HepG2 (cell line): ENCODE results near the gene SUN5. TPM values are rescaled to one million over a fixed set of nuclear protein-coding genes. Genes with fewer than 3 reads are reported as not detected.
A peak's percentile ranks its signal among the peaks of the same experiment; 100 is the strongest.

Experiments
- ATAC-seq: fragments of 200-7000 bp; cut with Tn5 transposase; 3 replicates; pipeline ENCODE4 v1.9.1; 2020; ENCODE audit warnings: mild to moderate bottlenecking, moderate library complexity
- BruUV-seq: library from RNA; stranded (reverse); fragments of 400-500 nt; replicated peaks from 2 replicates; lab custom pipeline; 2021; lab: Mats Ljungman, UMichigan
- CTCF ChIA-PET: fragments of 300-600 bp; formaldehyde crosslinking; extraction: SDS; loops from one replicate; lab custom pipeline; 2021; ENCODE audit warnings: low total read pairs, inconsistent platforms, low intra/inter-chr PET ratio; lab: Yijun Ruan, JAX
- POLR2A ChIA-PET: fragments of 350-600 bp; sonication (Branson Sonifier 250); formaldehyde crosslinking; loops from one replicate; lab custom pipeline; 2020; ENCODE audit warnings: antibody characterized with exemption, inconsistent platforms; lab: Yijun Ruan, JAX
- DNase-seq: peaks from one replicate; pipeline ENCODE4 v3.0.0-alpha.2; 2015; ENCODE audit warnings: low spot score
- FAIRE-seq: peaks from 3 replicates; lab custom pipeline; 2011; peaks lifted over from hg19 to GRCh38; lab: Jason Lieb, UNC
- H2AFZ ChIP-seq: one replicate; pipeline ENCODE4 v1.6.1; 2011; ENCODE audit warnings: low read length, inconsistent platforms
- H3K27ac ChIP-seq: fragments of 300-600 bp; 3 replicates; pipeline ENCODE4 v1.8.0; 2011; ENCODE audit warnings: mixed run types, mild to moderate bottlenecking, mixed read lengths, low read length, inconsistent platforms; ENCODE audit not compliant: insufficient read depth; ENCODE audit errors: extremely low read length
- H3K27me3 ChIP-seq, 2 experiments: fragments of 200-600 bp in 1 of 2; 2 replicates in 1 of 2; 3 replicates in 1 of 2; pipeline versions ENCODE4 v1.6.0 to v1.8.0; 2011; ENCODE audit warnings: low read length in 2 of 2, mild to moderate bottlenecking in 2 of 2, moderate library complexity in 2 of 2, inconsistent platforms in 1 of 2; ENCODE audit not compliant: insufficient read depth in 2 of 2, control insufficient read depth in 1 of 2
- H3K36me3 ChIP-seq, 2 experiments: fragments of 200-600 bp in 1 of 2; replicated peaks in 1 of 2; 2 replicates in 1 of 2; 3 replicates in 1 of 2; pipeline versions ENCODE4 v1.5.1 to v1.8.0; 2011; ENCODE audit warnings: low read length in 2 of 2, inconsistent platforms in 1 of 2; ENCODE audit not compliant: insufficient read depth in 2 of 2, control insufficient read depth in 1 of 2
- H3K4me1 ChIP-seq: 2 replicates; pipeline ENCODE4 v1.5.1; 2012; ENCODE audit warnings: low read length, inconsistent platforms; ENCODE audit not compliant: insufficient read depth
- H3K4me2 ChIP-seq: 2 replicates; pipeline ENCODE4 v1.6.0; 2011; ENCODE audit warnings: low read depth, low read length, inconsistent platforms
- H3K4me3 ChIP-seq, 3 experiments: fragments of 200-600 bp in 1 of 3; sonication (generic), shearing (Covaris generic) in 1 of 3; replicated peaks in 1 of 3; 2 replicates each; pipeline ENCODE4 v1.5.1; 2011 to 2016; ENCODE audit warnings: low read length in 3 of 3, inconsistent platforms in 2 of 3, low read depth in 2 of 3, mild to moderate bottlenecking in 2 of 3, control low read depth in 1 of 3, mixed read lengths in 1 of 3; ENCODE audit not compliant: insufficient read depth in 1 of 3
- H3K79me2 ChIP-seq: one replicate; pipeline ENCODE4 v1.6.1; 2011; ENCODE audit warnings: low read length, inconsistent platforms; ENCODE audit not compliant: insufficient read depth
- H3K9ac ChIP-seq: 2 replicates; pipeline ENCODE4 v1.6.0; 2011; ENCODE audit warnings: mild to moderate bottlenecking, low read depth, low read length, inconsistent platforms; ENCODE audit not compliant: insufficient read depth
- H3K9me3 ChIP-seq: 2 replicates; pipeline ENCODE4 v1.5.1; 2012; ENCODE audit warnings: mild to moderate bottlenecking, low read length
- H4K20me1 ChIP-seq: 2 replicates; pipeline ENCODE4 v1.6.0; 2011; ENCODE audit warnings: inconsistent platforms, mild to moderate bottlenecking, low read length, moderate library complexity; ENCODE audit not compliant: insufficient read depth
- AGO2 ChIP-seq: fragments of 200-400 bp; formaldehyde crosslinking; optimal IDR thresholded peaks from 2 replicates; pipeline ENCODE3; 2017; ENCODE audit warnings: mild to moderate bottlenecking, low read depth, low read length, moderate library complexity
- ATM ChIP-seq: fragments of 450-650 bp; IDR thresholded peaks from 2 replicates; pipeline ENCODE4 v1.7.1; 2017; ENCODE audit warnings: mild to moderate bottlenecking, borderline replicate concordance
- ATRX ChIP-seq: sonication (generic); formaldehyde crosslinking; IDR thresholded peaks from 2 replicates; pipeline ENCODE4 v1.4.0; 2020; ENCODE audit warnings: missing genetic modification reagents, borderline replicate concordance
- MED1 ChIP-seq: sonication (generic); formaldehyde crosslinking; IDR thresholded peaks from 2 replicates; pipeline ENCODE4 v1.4.0; 2020; ENCODE audit warnings: missing genetic modification reagents
- NONO ChIP-seq, 2 experiments: fragments of 450-650 bp in 1 of 2; sonication (generic) in 1 of 2; formaldehyde crosslinking in 1 of 2; IDR thresholded peaks in 1 of 2; conservative IDR thresholded peaks in 1 of 2; 2 replicates each; pipeline versions ENCODE4 v1.6.1 to v1.8.0; 2017 to 2022; ENCODE audit warnings: mild to moderate bottlenecking in 1 of 2, missing genetic modification reagents in 1 of 2, moderate library complexity in 1 of 2
- PHB2 ChIP-seq: fragments of 450-650 bp; IDR thresholded peaks from 2 replicates; pipeline ENCODE4 v1.6.1; 2018; ENCODE audit not compliant: partially characterized antibody
- RARA ChIP-seq: IDR thresholded peaks from 2 replicates; pipeline ENCODE4 v1.6.1; 2016; ENCODE audit warnings: missing genetic modification reagents, missing compliant biosample characterization
- SOX6 ChIP-seq, 2 experiments: fragments of 450-650 bp in 1 of 2; sonication (generic) in 1 of 2; formaldehyde crosslinking in 1 of 2; IDR thresholded peaks; 2 replicates each; pipeline versions ENCODE4 v1.4.0 to v1.6.1; 2017 to 2020; ENCODE audit warnings: antibody characterized with exemption in 1 of 2, mild to moderate bottlenecking in 1 of 2, missing genetic modification reagents in 1 of 2
- TARDBP ChIP-seq: sonication (generic); formaldehyde crosslinking; IDR thresholded peaks from 2 replicates; pipeline ENCODE4 v1.8.0; 2022; ENCODE audit warnings: mild to moderate bottlenecking, missing genetic modification reagents
- ZNF589 ChIP-seq: sonication (generic); formaldehyde crosslinking; conservative IDR thresholded peaks from 2 replicates; pipeline ENCODE4 v1.8.0; 2022; ENCODE audit warnings: mild to moderate bottlenecking, moderate library complexity, missing genetic modification reagents
- WGBS: methylation state at CpG from one replicate; pipeline ENCODE4 v1.1.6; 2017; ENCODE audit warnings: low lambda C conversion rate; 5-methylcytosine and 5-hydroxymethylcytosine counted together
- in situ Hi-C: cut with HindIII; loops from 2 replicates; pipeline ENCODE4 v1.10.0; 2017; ENCODE audit warnings: low pct_unique_long_range_greater_than_20kb; ENCODE audit not compliant: extremely low pct_ligation_motif_present
- intact Hi-C: fragments of 100-400 bp; cut with micrococcal nuclease; formaldehyde crosslinking; loops from one replicate; pipeline ENCODE4 v1.10.0; 2022; ENCODE audit not compliant: unreplicated experiment
- polyA plus RNA-seq, 8 experiments: library from polyadenylated mRNA; depleted of rRNA in 3 of 8; stranded (reverse) in 7 of 8; unstranded in 1 of 8; fragments of >200 nt; fragmentation: Illumina TruSeq in 4 of 8; extraction: Trizol in 4 of 8; gene quantifications; 2 replicates each; pipeline versions ENCODE4 v1.2.1 to v1.2.3, GENCODE V29; 2011 to 2016; ENCODE audit warnings: low read depth in 4 of 8, missing spikeins in 1 of 8, mixed read lengths in 1 of 8; ENCODE audit not compliant: insufficient read depth in 1 of 8
- total RNA-seq, 5 experiments: library from RNA; depleted of rRNA; stranded (reverse); fragments of >200 nt; fragmentation: Illumina TruSeq; extraction: Trizol; gene quantifications; 2 replicates each; pipeline ENCODE4 v1.2.3, GENCODE V29; 2016; ENCODE audit warnings: low read depth in 1 of 5
- TF ChIP-seq, protein P1 (sequence below): sonication (generic); formaldehyde crosslinking; IDR thresholded peaks from 2 replicates; pipeline ENCODE4 v1.9.0; 2021; ENCODE audit warnings: missing genetic modification reagents, borderline replicate concordance
- TF ChIP-seq, protein P2 (sequence below): sonication (generic); formaldehyde crosslinking; IDR thresholded peaks from 2 replicates; pipeline ENCODE4 v1.4.0; 2020; ENCODE audit warnings: missing genetic modification reagents
- TF ChIP-seq, protein P3 (sequence below): sonication (generic); formaldehyde crosslinking; IDR thresholded peaks from 2 replicates; pipeline ENCODE4 v1.4.0; 2020; ENCODE audit warnings: missing genetic modification reagents, borderline replicate concordance

SUN5 gene
- total and polyA plus RNA-seq, 2 of the 13 experiments (the other 11 are each of a cell fraction or from before 2014, with no cell fraction given), result not detected

DNA sequence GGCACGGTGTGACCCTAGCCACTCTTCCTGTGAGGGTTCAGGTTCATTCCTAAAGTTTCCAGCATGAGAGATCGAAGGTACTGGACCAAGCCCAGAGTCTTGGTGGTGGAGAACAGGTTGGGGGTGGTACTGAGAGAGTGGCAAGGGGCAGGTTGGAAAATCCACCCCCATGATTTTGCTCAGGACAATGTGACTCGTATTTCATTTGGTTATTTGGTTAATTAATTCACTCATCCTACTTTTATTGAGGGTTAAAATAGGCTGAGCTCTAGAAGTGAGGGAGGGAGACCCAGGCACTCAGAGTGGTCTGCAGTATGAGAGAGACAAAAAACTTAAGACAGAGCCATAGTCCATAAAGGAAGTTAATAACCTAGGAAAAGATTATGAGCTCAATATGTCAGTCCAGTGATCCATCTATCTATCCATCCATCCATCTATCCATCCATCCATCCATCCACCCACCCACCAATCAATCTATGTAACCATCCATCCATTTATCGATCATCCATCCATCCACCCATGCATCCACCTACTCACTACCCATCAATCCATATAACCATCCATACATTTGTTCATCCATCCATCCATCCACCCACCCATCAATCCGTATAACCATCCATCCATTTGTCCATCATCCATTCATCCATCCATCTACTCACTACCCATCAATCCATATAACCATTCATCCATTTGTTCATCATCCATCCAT is 20.5 kb upstream of the SUN5 start:
- Histone ChIP-seq H3K79me2 (no peaks in the 10 kb centered on the region), H3K9ac (no peak overlapping the region), H3K27me3 (peaks cover 0 to 10% of the 10 kb centered on the region in 2 experiments; a peak in 2 of 5 replicates), H3K4me2 (no peak overlapping the region), H3K4me3 (no peak overlapping the region), H3K9me3 (no peaks in the 10 kb centered on the region), H2AFZ (no peak overlapping the region), H3K36me3 (peaks cover 17 to 34% of the 10 kb centered on the region in 2 experiments), H4K20me1 (peaks cover 31% of the 10 kb centered on the region; the same call in 1 of the 2 replicates), H3K4me1 (peaks cover 20% of the 10 kb centered on the region), H3K27ac (no peak overlapping the region)
- CTCF ChIA-PET, result no interaction called here
- ATAC-seq (no peak), DNase-seq (no peak), FAIRE-seq (no peak)
- BruUV-seq, result no TSS peak
- intact Hi-C loops, result no loop called here
- POLR2A ChIA-PET, result interaction anchor here (0.5 to 2.5 kb wide), 4 partner anchors 11 to 307 kb away, joined by 3 to 8 read pairs (median 3); partner anchors contain the start of gene BPIFB2
- in situ Hi-C loops, result no loop called here
- 43% methylated on average over 5 of the region's 5 CpGs for WGBS
- TF ChIP-seq PHB2 (no peak), NONO (IDR thresholded peaks at IDR 0.05) (peak; percentile 90; the same call in 1 of the 2 replicates), NONO (CRISPR knock-in tag; conservative IDR thresholded peaks at IDR 0.05) (no peak; the same call in 1 of the 2 replicates), TARDBP (CRISPR knock-in tag) (peak; percentile 60; the same call in 1 of the 2 replicates), AGO2 (peak; percentile 78), MED1 (CRISPR knock-in tag) (no peak), ATRX (CRISPR knock-in tag) (no peak), RARA (no peak), ZNF589 (CRISPR knock-in tag) (peak; percentile 56; the same call in 1 of the 2 replicates), SOX6 (IDR thresholded peaks at IDR 0.05) (no peak), SOX6 (CRISPR knock-in tag; IDR thresholded peaks at IDR 0.05) (0 out of 2 replicates have a peak, but pooled peaks have one; percentile 9), ATM (peak; percentile 69; the same call in 1 of the 2 replicates)
- TF ChIP-seq, protein P1, sequence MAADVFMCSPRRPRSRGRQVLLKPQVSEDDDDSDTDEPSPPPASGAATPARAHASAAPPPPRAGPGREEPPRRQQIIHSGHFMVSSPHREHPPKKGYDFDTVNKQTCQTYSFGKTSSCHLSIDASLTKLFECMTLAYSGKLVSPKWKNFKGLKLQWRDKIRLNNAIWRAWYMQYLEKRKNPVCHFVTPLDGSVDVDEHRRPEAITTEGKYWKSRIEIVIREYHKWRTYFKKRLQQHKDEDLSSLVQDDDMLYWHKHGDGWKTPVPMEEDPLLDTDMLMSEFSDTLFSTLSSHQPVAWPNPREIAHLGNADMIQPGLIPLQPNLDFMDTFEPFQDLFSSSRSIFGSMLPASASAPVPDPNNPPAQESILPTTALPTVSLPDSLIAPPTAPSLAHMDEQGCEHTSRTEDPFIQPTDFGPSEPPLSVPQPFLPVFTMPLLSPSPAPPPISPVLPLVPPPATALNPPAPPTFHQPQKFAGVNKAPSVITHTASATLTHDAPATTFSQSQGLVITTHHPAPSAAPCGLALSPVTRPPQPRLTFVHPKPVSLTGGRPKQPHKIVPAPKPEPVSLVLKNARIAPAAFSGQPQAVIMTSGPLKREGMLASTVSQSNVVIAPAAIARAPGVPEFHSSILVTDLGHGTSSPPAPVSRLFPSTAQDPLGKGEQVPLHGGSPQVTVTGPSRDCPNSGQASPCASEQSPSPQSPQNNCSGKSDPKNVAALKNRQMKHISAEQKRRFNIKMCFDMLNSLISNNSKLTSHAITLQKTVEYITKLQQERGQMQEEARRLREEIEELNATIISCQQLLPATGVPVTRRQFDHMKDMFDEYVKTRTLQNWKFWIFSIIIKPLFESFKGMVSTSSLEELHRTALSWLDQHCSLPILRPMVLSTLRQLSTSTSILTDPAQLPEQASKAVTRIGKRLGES (CRISPR knock-in tag), result no peak
- TF ChIP-seq, protein P2, sequence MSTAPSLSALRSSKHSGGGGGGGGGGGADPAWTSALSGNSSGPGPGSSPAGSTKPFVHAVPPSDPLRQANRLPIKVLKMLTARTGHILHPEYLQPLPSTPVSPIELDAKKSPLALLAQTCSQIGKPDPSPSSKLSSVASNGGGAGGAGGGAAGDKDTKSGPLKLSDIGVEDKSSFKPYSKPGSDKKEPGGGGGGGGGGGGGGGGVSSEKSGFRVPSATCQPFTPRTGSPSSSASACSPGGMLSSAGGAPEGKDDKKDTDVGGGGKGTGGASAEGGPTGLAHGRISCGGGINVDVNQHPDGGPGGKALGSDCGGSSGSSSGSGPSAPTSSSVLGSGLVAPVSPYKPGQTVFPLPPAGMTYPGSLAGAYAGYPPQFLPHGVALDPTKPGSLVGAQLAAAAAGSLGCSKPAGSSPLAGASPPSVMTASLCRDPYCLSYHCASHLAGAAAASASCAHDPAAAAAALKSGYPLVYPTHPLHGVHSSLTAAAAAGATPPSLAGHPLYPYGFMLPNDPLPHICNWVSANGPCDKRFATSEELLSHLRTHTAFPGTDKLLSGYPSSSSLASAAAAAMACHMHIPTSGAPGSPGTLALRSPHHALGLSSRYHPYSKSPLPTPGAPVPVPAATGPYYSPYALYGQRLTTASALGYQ (CRISPR knock-in tag), result 0 out of 2 replicates have a peak, but pooled peaks have one; percentile 20
- TF ChIP-seq, protein P3, sequence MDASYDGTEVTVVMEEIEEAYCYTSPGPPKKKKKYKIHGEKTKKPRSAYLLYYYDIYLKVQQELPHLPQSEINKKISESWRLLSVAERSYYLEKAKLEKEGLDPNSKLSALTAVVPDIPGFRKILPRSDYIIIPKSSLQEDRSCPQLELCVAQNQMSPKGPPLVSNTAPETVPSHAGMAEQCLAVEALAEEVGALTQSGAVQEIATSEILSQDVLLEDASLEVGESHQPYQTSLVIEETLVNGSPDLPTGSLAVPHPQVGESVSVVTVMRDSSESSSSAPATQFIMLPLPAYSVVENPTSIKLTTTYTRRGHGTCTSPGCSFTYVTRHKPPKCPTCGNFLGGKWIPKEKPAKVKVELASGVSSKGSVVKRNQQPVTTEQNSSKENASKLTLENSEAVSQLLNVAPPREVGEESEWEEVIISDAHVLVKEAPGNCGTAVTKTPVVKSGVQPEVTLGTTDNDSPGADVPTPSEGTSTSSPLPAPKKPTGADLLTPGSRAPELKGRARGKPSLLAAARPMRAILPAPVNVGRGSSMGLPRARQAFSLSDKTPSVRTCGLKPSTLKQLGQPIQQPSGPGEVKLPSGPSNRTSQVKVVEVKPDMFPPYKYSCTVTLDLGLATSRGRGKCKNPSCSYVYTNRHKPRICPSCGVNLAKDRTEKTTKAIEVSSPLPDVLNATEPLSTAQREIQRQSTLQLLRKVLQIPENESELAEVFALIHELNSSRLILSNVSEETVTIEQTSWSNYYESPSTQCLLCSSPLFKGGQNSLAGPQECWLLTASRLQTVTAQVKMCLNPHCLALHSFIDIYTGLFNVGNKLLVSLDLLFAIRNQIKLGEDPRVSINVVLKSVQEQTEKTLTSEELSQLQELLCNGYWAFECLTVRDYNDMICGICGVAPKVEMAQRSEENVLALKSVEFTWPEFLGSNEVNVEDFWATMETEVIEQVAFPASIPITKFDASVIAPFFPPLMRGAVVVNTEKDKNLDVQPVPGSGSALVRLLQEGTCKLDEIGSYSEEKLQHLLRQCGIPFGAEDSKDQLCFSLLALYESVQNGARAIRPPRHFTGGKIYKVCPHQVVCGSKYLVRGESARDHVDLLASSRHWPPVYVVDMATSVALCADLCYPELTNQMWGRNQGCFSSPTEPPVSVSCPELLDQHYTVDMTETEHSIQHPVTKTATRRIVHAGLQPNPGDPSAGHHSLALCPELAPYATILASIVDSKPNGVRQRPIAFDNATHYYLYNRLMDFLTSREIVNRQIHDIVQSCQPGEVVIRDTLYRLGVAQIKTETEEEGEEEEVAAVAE (CRISPR knock-in tag), result peak; percentile 21; the same call in 1 of the 2 replicates
